ENCODE results near the gene REEP1.

DNA sequence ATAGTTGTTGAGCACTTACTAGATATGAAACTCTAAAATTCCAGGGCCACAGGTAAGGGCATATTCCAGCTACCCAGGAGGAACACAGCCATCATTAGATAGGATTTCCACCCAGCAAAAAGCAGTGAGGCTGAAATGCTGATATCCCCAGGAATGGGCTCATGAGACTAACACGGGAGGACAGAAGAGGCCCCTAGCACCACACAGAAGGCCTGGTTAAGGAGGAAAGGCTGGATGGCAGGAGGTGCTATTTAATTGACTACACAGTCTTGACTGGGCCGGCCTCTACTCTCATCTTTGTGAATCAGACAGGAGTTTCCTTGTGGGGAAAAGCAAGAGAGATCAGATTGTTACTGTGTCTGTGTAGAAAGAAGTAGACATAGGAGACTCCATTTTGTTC lies 76.4 kb downstream of the REEP1 start:
- TF ChIP-seq POLR2AphosphoS5 (IDR thresholded peaks at IDR 0.05; ENCODE audit: low read depth, low read length): no peak
- TF ChIP-seq, protein P1, sequence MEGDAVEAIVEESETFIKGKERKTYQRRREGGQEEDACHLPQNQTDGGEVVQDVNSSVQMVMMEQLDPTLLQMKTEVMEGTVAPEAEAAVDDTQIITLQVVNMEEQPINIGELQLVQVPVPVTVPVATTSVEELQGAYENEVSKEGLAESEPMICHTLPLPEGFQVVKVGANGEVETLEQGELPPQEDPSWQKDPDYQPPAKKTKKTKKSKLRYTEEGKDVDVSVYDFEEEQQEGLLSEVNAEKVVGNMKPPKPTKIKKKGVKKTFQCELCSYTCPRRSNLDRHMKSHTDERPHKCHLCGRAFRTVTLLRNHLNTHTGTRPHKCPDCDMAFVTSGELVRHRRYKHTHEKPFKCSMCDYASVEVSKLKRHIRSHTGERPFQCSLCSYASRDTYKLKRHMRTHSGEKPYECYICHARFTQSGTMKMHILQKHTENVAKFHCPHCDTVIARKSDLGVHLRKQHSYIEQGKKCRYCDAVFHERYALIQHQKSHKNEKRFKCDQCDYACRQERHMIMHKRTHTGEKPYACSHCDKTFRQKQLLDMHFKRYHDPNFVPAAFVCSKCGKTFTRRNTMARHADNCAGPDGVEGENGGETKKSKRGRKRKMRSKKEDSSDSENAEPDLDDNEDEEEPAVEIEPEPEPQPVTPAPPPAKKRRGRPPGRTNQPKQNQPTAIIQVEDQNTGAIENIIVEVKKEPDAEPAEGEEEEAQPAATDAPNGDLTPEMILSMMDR (IDR thresholded peaks at IDR 0.05): no peak
- no peak for TF ChIP-seq SIN3A (IDR thresholded peaks at IDR 0.05; ENCODE audit: borderline replicate concordance, insufficient read depth, low read depth, low read length)
- TF ChIP-seq, protein P2, sequence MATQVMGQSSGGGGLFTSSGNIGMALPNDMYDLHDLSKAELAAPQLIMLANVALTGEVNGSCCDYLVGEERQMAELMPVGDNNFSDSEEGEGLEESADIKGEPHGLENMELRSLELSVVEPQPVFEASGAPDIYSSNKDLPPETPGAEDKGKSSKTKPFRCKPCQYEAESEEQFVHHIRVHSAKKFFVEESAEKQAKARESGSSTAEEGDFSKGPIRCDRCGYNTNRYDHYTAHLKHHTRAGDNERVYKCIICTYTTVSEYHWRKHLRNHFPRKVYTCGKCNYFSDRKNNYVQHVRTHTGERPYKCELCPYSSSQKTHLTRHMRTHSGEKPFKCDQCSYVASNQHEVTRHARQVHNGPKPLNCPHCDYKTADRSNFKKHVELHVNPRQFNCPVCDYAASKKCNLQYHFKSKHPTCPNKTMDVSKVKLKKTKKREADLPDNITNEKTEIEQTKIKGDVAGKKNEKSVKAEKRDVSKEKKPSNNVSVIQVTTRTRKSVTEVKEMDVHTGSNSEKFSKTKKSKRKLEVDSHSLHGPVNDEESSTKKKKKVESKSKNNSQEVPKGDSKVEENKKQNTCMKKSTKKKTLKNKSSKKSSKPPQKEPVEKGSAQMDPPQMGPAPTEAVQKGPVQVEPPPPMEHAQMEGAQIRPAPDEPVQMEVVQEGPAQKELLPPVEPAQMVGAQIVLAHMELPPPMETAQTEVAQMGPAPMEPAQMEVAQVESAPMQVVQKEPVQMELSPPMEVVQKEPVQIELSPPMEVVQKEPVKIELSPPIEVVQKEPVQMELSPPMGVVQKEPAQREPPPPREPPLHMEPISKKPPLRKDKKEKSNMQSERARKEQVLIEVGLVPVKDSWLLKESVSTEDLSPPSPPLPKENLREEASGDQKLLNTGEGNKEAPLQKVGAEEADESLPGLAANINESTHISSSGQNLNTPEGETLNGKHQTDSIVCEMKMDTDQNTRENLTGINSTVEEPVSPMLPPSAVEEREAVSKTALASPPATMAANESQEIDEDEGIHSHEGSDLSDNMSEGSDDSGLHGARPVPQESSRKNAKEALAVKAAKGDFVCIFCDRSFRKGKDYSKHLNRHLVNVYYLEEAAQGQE (IDR thresholded peaks at IDR 0.05; ENCODE audit: insufficient read depth in 1 of 2, low read depth in 2 of 2, low read length in 1 of 2): no peak

Measured in Panc1 (cell line).